ENCODE results near the gene CADM2.

Gene CADM2

GRCh38 chr3:84963137-84963536, 4.3 kb downstream of the CADM2 start:
- Histone ChIP-seq H3K36me3 (ENCODE audit: insufficient read depth, low read length) (no peaks in the 10 kb centered on the region), H3K9ac (ENCODE audit: low read depth, low read length) (no peak overlapping the region), H3K9me3 (replicated peaks; ENCODE audit: low read length) (no peaks in the 10 kb centered on the region), H3K4me1 (ENCODE audit: control insufficient read depth, insufficient read depth, low read length) (peaks cover 22% of the 10 kb centered on the region), H3K27me3 (ENCODE audit: control insufficient read depth, insufficient read depth, low read length) (peaks cover 22% of the 10 kb centered on the region), H3K4me3 (ENCODE audit: low read length) (no peak overlapping the region), H3K4me2 (ENCODE audit: low read length) (no peak overlapping the region)

- H3K4me3 ChIP-seq (ENCODE audit: low read length), result no peak overlapping the region
- H3K9ac ChIP-seq (ENCODE audit: low read depth, low read length), result no peak overlapping the region
- H3K36me3 ChIP-seq (ENCODE audit: insufficient read depth, low read length), result no peaks in the 10 kb centered on the region
- H3K9me3 ChIP-seq (replicated peaks; ENCODE audit: low read length), result no peaks in the 10 kb centered on the region
- H3K4me1 ChIP-seq (ENCODE audit: control insufficient read depth, insufficient read depth, low read length), result peaks cover 12% of the 10 kb centered on the region
- no peak overlapping the region for H3K4me2 ChIP-seq (ENCODE audit: low read length)
- peaks cover 17% of the 10 kb centered on the region for H3K27me3 ChIP-seq (ENCODE audit: control insufficient read depth, insufficient read depth, low read length)
Measured at GRCh38 chr3:84965141-84965540, 6.4 kb downstream of the CADM2 start.

GRCh38 chr3:84967767-84968581, 9.2 kb downstream of the CADM2 start:
- H3K27me3 ChIP-seq (ENCODE audit: control insufficient read depth, insufficient read depth, low read length), result peaks cover 5% of the 10 kb centered on the region
- no peak overlapping the region for H3K4me3 ChIP-seq (ENCODE audit: low read length)
- H3K9ac ChIP-seq (ENCODE audit: low read depth, low read length), result no peak overlapping the region
- H3K36me3 ChIP-seq (ENCODE audit: insufficient read depth, low read length), result no peaks in the 10 kb centered on the region
- H3K4me1 ChIP-seq (ENCODE audit: control insufficient read depth, insufficient read depth, low read length), result no peaks in the 10 kb centered on the region
- H3K4me2 ChIP-seq (ENCODE audit: low read length), result no peak overlapping the region
- H3K9me3 ChIP-seq (replicated peaks; ENCODE audit: low read length), result no peaks in the 10 kb centered on the region

GRCh38 chr3:84968701-84969235, 10.0 kb downstream of the CADM2 start:
- Histone ChIP-seq H3K4me2 (ENCODE audit: low read length) (no peak overlapping the region), H3K27me3 (ENCODE audit: control insufficient read depth, insufficient read depth, low read length) (peaks cover 5% of the 10 kb centered on the region), H3K4me3 (ENCODE audit: low read length) (no peak overlapping the region), H3K4me1 (ENCODE audit: control insufficient read depth, insufficient read depth, low read length) (no peaks in the 10 kb centered on the region), H3K9me3 (replicated peaks; ENCODE audit: low read length) (no peaks in the 10 kb centered on the region), H3K36me3 (ENCODE audit: insufficient read depth, low read length) (no peaks in the 10 kb centered on the region), H3K9ac (ENCODE audit: low read depth, low read length) (no peak overlapping the region)

DNA sequence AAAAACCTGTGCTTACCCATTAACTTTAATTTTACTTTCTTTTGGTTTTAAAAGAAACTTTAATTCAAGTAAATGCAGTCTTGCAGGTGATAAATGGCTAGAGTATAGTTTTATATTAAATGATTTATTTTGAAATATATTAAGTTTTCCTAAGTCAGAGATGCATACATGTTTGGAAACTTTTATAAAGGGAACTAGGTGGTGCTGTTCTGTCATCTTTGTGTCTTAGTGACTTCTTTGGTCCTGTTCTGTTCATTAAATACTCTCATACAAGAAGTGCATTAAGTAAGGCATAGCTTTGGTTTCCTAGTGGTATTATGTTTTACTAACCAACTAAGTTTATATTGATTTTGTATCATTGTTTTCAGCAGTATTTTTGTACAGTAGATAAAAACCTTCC, 15.6 kb downstream of the CADM2 start:
- Histone ChIP-seq H3K4me1 (ENCODE audit: control insufficient read depth, insufficient read depth, low read length) (no peaks in the 10 kb centered on the region), H3K9ac (ENCODE audit: low read depth, low read length) (no peak overlapping the region)

DNA sequence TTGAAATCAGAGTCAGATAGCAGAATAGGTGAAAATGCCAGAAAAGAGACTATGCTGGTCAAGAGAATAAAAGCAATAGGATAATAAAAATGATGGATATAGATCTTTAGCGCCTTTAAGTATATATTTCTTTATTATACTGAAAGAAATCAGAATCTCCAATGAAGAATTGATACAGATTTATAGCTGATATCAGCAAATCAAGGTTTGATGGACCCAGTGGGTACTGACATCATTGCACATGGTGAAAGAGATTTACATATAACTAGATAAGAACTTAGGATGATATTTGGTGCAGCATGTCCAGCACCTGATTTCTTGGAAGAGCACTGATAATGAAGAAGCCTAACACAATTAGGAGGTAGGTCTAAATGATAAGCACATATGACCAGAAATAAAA, 18.2 kb downstream of the CADM2 start:
- Histone ChIP-seq H3K36me3 (ENCODE audit: insufficient read depth, low read length) (no peaks in the 10 kb centered on the region), H3K4me2 (ENCODE audit: low read length) (no peak overlapping the region), H3K4me3 (ENCODE audit: low read length) (no peak overlapping the region), H3K4me1 (ENCODE audit: control insufficient read depth, insufficient read depth, low read length) (no peaks in the 10 kb centered on the region), H3K27me3 (ENCODE audit: control insufficient read depth, insufficient read depth, low read length) (no peaks in the 10 kb centered on the region), H3K9ac (ENCODE audit: low read depth, low read length) (no peak overlapping the region), H3K9me3 (replicated peaks; ENCODE audit: low read length) (no peaks in the 10 kb centered on the region)

More for the DNA sequence above, 15.6 kb downstream of the CADM2 start:
- Histone ChIP-seq H3K4me2 (ENCODE audit: low read length) (no peak overlapping the region), H3K27me3 (ENCODE audit: control insufficient read depth, insufficient read depth, low read length) (peaks cover 5% of the 10 kb centered on the region), H3K36me3 (ENCODE audit: insufficient read depth, low read length) (no peaks in the 10 kb centered on the region), H3K9me3 (replicated peaks; ENCODE audit: low read length) (no peaks in the 10 kb centered on the region), H3K4me3 (ENCODE audit: low read length) (no peak overlapping the region)

- no peaks in the 10 kb centered on the region for H3K27me3 ChIP-seq (ENCODE audit: control insufficient read depth, insufficient read depth, low read length)
- H3K9me3 ChIP-seq (replicated peaks; ENCODE audit: low read length), result no peaks in the 10 kb centered on the region
- no peak overlapping the region for H3K4me2 ChIP-seq (ENCODE audit: low read length)
- H3K4me3 ChIP-seq (ENCODE audit: low read length), result no peak overlapping the region
- H3K4me1 ChIP-seq (ENCODE audit: control insufficient read depth, insufficient read depth, low read length), result no peaks in the 10 kb centered on the region
- no peak overlapping the region for H3K9ac ChIP-seq (ENCODE audit: low read depth, low read length)
- H3K36me3 ChIP-seq (ENCODE audit: insufficient read depth, low read length), result no peaks in the 10 kb centered on the region
Measured at GRCh38 chr3:84978843-84979242, 20.1 kb downstream of the CADM2 start.

DNA sequence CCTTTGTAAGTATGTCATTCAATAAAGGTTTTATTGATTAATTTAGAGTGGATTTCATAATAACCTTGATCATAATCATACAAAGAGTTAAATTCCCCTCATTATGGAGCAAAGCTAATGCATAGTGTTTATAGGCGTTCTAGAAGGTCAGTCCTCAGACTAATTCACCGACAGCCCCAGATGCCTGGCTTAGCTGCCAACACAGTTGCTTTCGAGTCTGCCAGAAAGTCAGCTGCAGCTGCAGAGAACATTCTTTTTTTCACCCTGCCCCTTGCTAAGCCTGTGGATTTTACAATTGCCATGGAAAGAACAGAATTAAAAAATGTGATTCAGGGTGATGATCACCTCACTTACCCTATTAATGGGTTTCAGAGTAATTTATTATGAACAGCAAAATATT, 21.2 kb downstream of the CADM2 start:
- no peak overlapping the region for H3K9ac ChIP-seq (ENCODE audit: low read depth, low read length)
- H3K9me3 ChIP-seq (replicated peaks; ENCODE audit: low read length), result no peaks in the 10 kb centered on the region
- H3K36me3 ChIP-seq (ENCODE audit: insufficient read depth, low read length), result no peaks in the 10 kb centered on the region
- H3K4me3 ChIP-seq (ENCODE audit: low read length), result no peak overlapping the region
- H3K4me1 ChIP-seq (ENCODE audit: control insufficient read depth, insufficient read depth, low read length), result no peaks in the 10 kb centered on the region
- H3K4me2 ChIP-seq (ENCODE audit: low read length), result no peak overlapping the region
- H3K27me3 ChIP-seq (ENCODE audit: control insufficient read depth, insufficient read depth, low read length), result no peaks in the 10 kb centered on the region

GRCh38 chr3:84980456-84980855, 21.7 kb downstream of the CADM2 start:
- Histone ChIP-seq H3K4me1 (ENCODE audit: control insufficient read depth, insufficient read depth, low read length) (no peaks in the 10 kb centered on the region), H3K4me3 (ENCODE audit: low read length) (no peak overlapping the region), H3K27me3 (ENCODE audit: control insufficient read depth, insufficient read depth, low read length) (no peaks in the 10 kb centered on the region), H3K9ac (ENCODE audit: low read depth, low read length) (no peak overlapping the region), H3K4me2 (ENCODE audit: low read length) (no peak overlapping the region), H3K36me3 (ENCODE audit: insufficient read depth, low read length) (no peaks in the 10 kb centered on the region), H3K9me3 (replicated peaks; ENCODE audit: low read length) (no peaks in the 10 kb centered on the region)

DNA sequence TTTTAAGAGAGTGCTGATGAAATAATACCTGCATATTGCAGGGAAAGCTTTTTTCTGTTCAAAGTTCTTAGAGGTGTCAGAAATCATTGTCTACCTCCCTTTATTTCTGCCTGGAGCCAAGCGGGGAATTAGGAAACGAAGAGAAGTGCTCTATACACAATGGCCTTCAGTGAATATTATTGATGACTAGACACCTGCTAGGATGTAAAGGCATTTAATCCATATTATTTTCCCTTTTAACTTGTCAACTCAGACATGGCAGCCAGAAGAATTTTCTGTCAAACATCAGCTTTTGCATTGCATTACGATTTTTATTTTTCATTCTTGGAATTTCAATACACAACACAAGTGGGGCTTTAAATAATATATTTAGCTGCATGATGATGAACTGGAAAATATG, 24.7 kb downstream of the CADM2 start:
- Histone ChIP-seq H3K9me3 (replicated peaks; ENCODE audit: low read length) (no peaks in the 10 kb centered on the region), H3K36me3 (ENCODE audit: insufficient read depth, low read length) (no peaks in the 10 kb centered on the region), H3K4me1 (ENCODE audit: control insufficient read depth, insufficient read depth, low read length) (no peaks in the 10 kb centered on the region), H3K9ac (ENCODE audit: low read depth, low read length) (no peak overlapping the region), H3K4me2 (ENCODE audit: low read length) (no peak overlapping the region), H3K27me3 (ENCODE audit: control insufficient read depth, insufficient read depth, low read length) (no peaks in the 10 kb centered on the region), H3K4me3 (ENCODE audit: low read length) (no peak overlapping the region)

DNA sequence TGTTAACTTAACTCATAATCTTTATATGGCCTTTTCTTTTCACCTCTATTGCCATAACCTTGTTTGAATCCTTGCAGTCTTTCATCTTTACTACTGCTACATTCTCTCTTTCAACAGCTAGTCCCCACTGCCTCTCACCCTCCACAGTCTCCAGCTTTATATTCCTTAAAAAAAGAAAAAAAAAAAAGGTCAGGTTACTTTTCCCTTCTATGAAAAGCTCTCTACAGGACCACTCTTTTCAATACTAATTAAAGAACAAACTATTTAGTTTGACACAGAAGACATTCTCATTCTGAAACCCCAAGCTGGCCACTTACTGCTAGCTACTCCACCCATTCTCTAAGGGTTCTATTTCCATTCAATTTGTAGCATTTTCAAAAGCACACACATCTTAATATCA, 25.6 kb downstream of the CADM2 start:
- Histone ChIP-seq H3K4me2 (ENCODE audit: low read length) (no peak overlapping the region), H3K4me1 (ENCODE audit: control insufficient read depth, insufficient read depth, low read length) (no peaks in the 10 kb centered on the region), H3K9me3 (replicated peaks; ENCODE audit: low read length) (no peaks in the 10 kb centered on the region), H3K27me3 (ENCODE audit: control insufficient read depth, insufficient read depth, low read length) (no peaks in the 10 kb centered on the region), H3K9ac (ENCODE audit: low read depth, low read length) (no peak overlapping the region), H3K36me3 (ENCODE audit: insufficient read depth, low read length) (no peaks in the 10 kb centered on the region), H3K4me3 (ENCODE audit: low read length) (no peak overlapping the region)

DNA sequence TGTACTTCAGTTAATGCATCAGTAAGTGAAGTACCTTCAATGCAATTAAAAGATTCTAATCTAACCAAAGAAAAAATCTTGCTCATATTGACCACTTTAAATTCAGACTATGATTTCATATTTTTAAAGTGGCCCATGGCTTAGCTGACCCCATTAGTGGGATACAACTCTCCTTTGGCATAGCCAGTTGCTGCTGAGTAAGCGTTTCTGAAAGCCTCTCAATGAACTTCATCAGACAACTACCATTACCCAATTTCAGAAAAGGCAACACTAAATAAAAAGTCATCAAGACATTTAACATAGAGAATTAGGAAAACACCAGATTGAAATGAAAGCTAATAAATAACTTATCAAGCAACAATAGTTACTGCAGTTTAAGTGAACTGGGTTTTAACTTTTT, 27.0 kb downstream of the CADM2 start:
- Histone ChIP-seq H3K4me1 (ENCODE audit: control insufficient read depth, insufficient read depth, low read length) (no peaks in the 10 kb centered on the region), H3K4me3 (ENCODE audit: low read length) (no peak overlapping the region), H3K4me2 (ENCODE audit: low read length) (no peak overlapping the region), H3K36me3 (ENCODE audit: insufficient read depth, low read length) (no peaks in the 10 kb centered on the region), H3K27me3 (ENCODE audit: control insufficient read depth, insufficient read depth, low read length) (no peaks in the 10 kb centered on the region), H3K9ac (ENCODE audit: low read depth, low read length) (no peak overlapping the region), H3K9me3 (replicated peaks; ENCODE audit: low read length) (no peaks in the 10 kb centered on the region)
